NCI-H510A (cell line): ENCODE data around the gene SEL1L3.

Experiments
- DNase-seq: peaks from one replicate; lab custom pipeline; 2025; lab: John Stamatoyannopoulos, UW

Gene SEL1L3

GRCh38 chr4:25788703-25789238 lies 74.0 kb downstream of the SEL1L3 start:
- no peak for DNase-seq

GRCh38 chr4:25786497-25787065 lies 76.2 kb downstream of the SEL1L3 start:
- no peak for DNase-seq

GRCh38 chr4:25783943-25784342 lies 78.8 kb downstream of the SEL1L3 start:
- no peak for DNase-seq

- DNase-seq, result no peak
These were observed 79.7 kb downstream of the SEL1L3 start for GRCh38 chr4:25783126-25783525.

GRCh38 chr4:25782482-25782881 lies 80.3 kb downstream of the SEL1L3 start:
- no peak for DNase-seq

- DNase-seq, result no peak
These were observed 83.8 kb downstream of the SEL1L3 start for GRCh38 chr4:25779021-25779420.

GRCh38 chr4:25776795-25777194 lies 86.0 kb downstream of the SEL1L3 start:
- DNase-seq, result no peak

GRCh38 chr4:25775166-25775565 lies 87.6 kb downstream of the SEL1L3 start:
- no peak for DNase-seq

GRCh38 chr4:25773358-25773757 lies 89.4 kb downstream of the SEL1L3 start:
- no peak for DNase-seq

- DNase-seq, result no peak
These were observed 91.1 kb downstream of the SEL1L3 start for GRCh38 chr4:25771672-25772071.

GRCh38 chr4:25770847-25771246 lies 91.9 kb downstream of the SEL1L3 start:
- no peak for DNase-seq

- DNase-seq, result no peak
These were observed 93.5 kb downstream of the SEL1L3 start for GRCh38 chr4:25769251-25769650.

- DNase-seq, result no peak
These were observed 94.7 kb downstream of the SEL1L3 start for GRCh38 chr4:25767877-25768725.

- no peak for DNase-seq
These were observed 102.2 kb downstream of the SEL1L3 start for GRCh38 chr4:25760518-25761157.

GRCh38 chr4:25760048-25760447 lies 102.7 kb downstream of the SEL1L3 start:
- no peak for DNase-seq

GRCh38 chr4:25759101-25759500 lies 103.7 kb downstream of the SEL1L3 start:
- no peak for DNase-seq

GRCh38 chr4:25757452-25757851 lies 105.3 kb downstream of the SEL1L3 start:
- DNase-seq, result no peak

- DNase-seq, result peak; percentile 3
These were observed 106.3 kb downstream of the SEL1L3 start for GRCh38 chr4:25756503-25756902.

GRCh38 chr4:25755911-25756310 lies 106.9 kb downstream of the SEL1L3 start:
- DNase-seq, result no peak

GRCh38 chr4:25753239-25753638 lies 109.5 kb downstream of the SEL1L3 start:
- no peak for DNase-seq

- no peak for DNase-seq
These were observed 111.9 kb downstream of the SEL1L3 start for GRCh38 chr4:25750874-25751273.

- no peak for DNase-seq
These were observed 113.5 kb downstream of the SEL1L3 start for GRCh38 chr4:25749150-25749794.
